Right forelimb (tissue), 1 donor: ENCODE data around the gene LDB2.
"Not testable (repeated sequence)": the region's sequence is repeated elsewhere in the genome, so short reads cannot be mapped to it uniquely, and the experiment has no call there.

ENCODE experiments used
- DNase-seq: peaks from one replicate; pipeline ENCODE4 v3.0.0-alpha.2; 2018

Gene LDB2

DNA sequence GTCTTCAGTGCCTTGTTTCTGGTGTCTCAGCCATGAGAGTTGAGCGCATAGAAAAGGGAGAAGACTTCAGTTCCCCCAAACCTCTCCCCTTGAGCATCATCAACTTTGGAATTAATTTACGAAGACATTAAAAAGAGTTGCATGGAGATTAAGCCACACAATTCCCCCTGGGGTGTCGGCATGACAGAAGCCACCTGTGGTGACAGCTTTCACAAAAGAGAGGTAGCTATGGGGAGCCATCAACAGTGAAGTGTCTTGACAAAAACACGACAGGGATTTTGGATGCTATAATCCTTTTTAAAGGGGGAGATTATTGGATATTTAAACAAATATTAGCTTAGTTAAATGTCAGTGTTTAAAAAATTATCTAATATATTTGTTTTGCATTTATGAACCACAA is 307.6 kb downstream of the LDB2 start:
- no peak for DNase-seq

DNA sequence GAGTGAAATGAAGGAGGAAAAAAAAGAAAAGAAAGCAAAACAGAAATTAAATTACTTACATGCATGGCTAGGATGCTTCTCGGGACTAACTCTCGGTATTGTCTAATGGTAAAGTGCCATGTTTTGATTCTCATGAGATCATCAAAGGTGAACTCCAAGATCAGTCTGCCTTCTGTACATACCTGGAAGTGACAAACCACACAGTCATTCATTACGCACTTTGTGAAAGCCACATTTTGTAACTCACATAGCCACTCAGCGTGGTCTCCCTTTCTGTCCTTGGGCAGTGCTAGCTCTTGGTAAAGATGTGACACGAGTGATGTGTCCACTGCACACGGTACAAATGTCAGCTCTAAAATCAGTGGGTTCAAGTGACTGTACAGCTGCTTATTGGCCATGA is 309.8 kb downstream of the LDB2 start:
- no peak for DNase-seq

DNA sequence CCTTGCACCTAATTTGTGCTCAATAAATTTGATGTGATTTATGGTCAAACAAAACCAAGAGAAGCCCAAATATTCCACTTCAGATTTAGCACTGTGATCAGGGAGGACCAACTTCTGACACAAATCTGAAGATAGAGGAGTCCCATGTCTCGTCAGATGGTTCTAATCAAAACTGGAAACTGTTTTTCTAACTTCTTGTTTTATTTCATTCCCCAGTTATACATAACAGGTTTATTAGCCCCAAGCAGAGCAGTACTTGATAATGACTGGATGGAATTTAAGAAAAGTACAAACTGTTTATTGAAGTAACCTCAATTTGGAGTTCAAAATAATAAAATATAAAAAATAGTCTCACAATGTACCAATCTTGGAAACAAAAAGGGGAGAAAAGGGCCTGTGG is 310.3 kb downstream of the LDB2 start:
- DNase-seq = no peak

DNA sequence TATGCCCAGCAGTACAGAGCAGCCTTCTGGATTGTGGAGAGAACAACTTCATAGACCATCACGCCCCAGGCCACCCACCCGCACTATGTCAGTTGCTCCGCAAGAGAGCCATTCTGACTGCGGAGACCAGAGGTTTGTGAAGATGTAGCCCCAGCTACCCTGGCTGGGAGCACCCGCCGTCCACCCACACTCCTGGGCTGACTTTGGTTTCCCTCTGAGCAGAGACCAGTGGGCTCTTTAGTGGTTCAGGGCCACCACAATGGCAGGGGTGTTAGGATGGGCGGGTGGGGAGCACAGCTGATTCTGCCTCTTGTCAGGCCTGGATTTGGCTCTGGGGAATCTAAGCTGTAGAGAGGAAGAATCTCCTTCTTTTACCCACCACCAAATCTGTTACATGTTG is 313.4 kb downstream of the LDB2 start:
- no peak for DNase-seq

DNA sequence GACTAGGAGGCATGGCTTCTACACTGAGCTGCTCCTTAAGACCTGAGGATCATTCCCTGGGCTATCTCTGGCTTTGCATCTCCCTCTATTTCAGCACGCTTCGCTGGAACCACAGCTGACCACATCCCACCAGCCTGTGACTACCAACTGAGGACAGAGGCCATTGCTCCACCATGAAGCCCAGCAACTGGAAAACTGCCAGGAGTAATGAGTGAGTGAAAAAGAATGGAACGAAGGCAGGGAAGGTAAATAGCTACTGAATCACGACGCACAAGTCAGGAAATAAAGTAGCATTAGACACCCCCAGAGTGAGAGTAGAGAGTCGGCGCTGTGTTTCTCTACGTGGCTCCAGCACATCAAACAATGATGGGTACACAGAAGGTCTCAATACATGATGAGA is 314.7 kb downstream of the LDB2 start:
- DNase-seq = no peak

DNA sequence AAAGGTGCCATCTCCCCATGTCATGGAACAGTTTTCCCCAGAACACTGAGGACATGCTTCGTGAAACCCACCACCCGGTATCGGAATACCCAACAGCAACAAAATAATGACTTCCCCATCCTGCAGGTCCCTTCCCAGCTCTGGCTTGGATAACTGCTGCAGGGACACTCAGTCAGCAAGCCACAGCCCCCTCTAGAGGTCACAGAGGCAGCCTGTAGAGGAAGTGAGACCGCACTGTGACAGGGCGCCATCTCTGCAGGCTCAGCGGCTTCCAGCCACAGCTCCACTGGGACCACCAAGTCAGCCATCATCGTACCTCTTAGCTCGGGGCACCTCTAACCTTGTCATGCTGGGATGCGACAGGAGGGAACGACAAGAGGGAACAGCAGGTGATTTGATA is 315.9 kb downstream of the LDB2 start:
- DNase-seq = no peak

DNA sequence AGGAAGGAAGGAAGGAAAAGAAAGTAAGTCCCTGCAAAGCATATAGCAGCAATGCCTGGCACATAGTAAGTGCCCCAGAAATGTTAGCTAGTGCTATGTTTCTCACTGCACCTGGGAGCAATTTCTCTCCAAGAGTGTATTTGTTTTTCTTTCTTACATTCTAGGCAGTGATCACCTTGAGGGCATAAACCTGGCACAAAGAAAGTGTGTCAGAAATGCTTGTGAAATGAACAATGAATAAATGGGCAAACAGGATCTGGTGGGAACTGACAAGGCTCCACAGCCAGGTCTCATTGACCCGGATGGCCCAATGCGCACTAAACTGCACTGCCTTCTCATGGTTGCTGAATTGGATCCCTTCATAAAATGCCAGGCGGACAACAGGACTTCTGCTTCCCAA is 316.4 kb downstream of the LDB2 start:
- no peak for DNase-seq

DNA sequence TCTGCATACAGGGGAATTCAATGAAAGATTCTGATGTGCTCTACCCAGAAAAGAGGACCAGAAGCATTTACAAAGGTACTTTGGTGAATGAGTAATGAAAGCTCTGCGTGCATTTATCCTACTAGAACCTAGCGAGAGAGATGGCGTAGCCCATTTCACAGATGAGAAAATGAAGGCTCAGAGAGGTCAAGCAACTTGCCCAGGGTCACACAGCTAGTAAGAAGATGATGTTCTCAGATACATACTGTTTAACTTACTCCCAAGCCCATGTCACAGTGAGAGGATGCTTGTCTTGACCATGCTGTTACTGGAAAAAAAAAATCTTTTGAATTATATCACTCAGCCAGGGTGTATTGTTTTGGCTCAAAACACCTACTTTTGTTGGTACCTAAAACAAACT is 317.3 kb downstream of the LDB2 start:
- DNase-seq = no peak

DNA sequence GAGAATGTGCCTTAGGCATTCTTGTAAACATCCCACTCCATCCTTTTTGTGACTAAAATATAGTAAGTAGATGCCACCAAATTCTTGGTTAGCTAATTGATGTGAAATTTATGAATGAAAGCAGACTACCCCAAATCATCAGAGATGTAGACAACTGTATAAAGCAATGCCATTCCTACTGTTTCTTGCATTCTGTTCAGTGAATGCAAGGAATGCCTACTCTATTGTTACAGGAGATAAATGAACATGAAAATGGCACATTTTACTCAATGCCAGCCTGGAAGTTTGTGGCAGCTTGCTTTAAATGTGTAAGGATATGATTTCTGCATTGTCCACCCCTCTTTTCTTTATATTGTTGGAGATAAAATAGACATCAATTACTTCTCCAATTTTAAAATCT is 317.9 kb downstream of the LDB2 start:
- DNase-seq = no peak

DNA sequence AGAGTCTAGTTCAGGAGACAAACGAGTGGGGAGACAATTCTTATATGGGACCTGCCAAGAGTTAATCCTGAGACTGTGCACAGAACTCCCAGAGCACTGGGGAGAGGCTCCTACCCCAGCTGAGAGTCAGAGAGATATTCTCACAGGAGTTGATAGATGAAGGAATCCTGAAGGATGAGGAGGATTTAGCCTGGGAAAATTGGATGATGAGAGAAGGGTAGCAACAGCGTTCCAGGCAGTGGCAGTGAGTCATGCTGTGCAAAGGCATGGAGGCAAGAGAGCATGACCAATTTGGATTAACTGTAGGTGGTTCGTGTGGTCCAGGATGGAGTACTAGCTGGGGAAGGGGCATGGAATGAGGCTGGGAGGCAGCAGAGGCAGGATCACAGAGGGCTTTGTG is 318.6 kb downstream of the LDB2 start:
- DNase-seq = no peak

GRCh38 chr4:16577177-16577576 is 321.3 kb downstream of the LDB2 start:
- no peak for DNase-seq

- DNase-seq = no peak
Observed at GRCh38 chr4:16574981-16575380, 323.5 kb downstream of the LDB2 start.

DNA sequence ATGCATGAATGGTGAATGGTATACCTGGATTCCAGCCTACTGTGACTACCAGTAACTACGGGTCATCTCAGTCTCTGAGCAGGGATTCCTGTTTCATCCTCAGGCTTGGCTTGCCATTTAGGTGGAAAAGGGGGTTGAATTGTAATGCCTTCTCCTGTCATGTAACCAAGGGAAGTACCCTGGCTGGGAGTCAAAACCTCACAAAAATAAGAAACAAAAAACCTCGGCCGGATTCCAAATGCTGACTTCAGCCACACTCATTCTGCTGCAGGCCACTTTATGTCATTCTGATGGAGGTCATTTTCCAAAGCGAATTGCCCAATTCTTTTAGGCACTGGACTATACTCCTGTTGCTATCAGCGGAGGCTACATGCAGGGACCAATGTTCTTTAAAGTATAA is 324.7 kb downstream of the LDB2 start:
- DNase-seq = peak; percentile 59

DNA sequence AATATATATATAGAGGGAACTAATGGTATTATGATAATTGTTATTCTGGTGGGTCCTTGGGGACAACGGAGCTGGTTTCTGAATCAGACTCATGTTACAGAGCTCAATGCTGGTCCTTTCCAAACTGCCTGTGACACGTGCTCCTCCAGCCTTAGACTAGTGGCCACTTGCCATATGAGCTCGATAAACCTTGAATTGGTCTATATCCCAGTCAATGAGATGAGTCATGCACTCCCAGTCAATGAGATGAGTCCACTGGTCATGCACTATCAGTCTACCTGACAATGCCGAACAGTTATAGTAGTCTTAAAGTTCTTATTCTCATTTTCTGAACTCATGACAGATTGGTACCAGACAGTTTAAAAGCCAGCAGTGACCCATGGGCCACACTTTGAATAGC is 325.2 kb downstream of the LDB2 start:
- DNase-seq = no peak

- DNase-seq = no peak
Observed at GRCh38 chr4:16572631-16573030, 325.8 kb downstream of the LDB2 start.

DNA sequence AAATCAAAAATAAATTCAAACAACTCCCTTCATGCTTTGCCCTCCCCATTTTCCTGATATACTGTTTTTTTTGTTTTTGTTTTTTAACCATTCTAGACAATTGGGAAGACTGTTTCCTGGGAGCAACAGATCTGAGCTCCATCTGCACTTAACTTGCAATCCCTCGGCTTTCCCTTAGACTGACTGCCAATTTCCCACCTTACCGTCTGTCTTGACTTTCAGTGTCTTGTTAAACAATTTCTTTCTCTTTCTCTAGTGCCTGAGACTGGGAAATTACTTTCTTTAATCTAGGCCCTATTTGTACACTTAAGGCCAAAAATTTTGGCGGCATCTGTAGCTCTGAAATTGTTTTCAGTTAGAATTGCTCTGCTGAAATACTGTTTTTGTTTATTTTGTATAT is 326.3 kb downstream of the LDB2 start:
- no peak for DNase-seq

DNA sequence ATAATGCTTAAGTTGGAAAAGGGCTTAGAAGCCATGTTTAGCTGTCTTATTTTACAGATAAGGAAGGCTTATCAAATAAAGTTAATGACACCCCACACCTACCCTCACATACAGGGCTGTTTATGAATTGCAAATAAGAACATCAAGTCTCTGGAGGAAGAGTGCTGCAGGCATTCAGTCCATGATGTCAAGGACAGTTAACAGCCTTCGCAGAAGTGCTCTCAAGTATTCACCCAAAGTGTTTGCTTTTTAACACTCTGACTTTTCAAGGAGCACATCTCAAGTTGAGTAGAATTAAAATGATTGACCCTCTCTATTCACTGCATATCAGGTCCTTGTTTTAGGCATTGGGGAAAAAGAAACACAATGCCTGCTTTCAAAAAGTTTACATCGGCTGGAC is 328.7 kb downstream of the LDB2 start:
- no peak for DNase-seq

GRCh38 chr4:16557316-16557715 is 341.1 kb downstream of the LDB2 start:
- DNase-seq = not testable (repeated sequence)

GRCh38 chr4:16555156-16555555 is 343.3 kb downstream of the LDB2 start:
- DNase-seq = no peak

DNA sequence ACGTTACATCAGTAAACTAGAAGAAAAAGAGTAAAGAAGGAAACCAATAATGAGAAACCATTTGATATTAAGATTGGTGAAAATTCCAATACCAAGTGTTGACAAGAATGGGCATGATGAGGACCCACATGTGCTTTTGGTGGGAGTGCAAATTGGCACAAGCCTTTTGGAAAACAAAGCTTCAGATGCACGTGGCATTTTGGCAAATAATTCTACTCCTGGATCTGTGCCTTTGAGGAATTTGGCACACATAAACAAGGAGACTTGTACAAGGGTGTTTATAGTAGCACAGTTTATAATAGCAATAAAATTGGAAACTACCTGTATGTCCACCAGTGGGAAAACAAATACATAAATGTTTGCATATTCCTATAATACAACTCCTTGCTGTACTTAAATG is 347.9 kb downstream of the LDB2 start:
- no peak for DNase-seq

- no peak for DNase-seq
Observed at GRCh38 chr4:16545656-16546055, 352.8 kb downstream of the LDB2 start.

- no peak for DNase-seq
Observed at GRCh38 chr4:16544869-16545268, 353.6 kb downstream of the LDB2 start.

DNA sequence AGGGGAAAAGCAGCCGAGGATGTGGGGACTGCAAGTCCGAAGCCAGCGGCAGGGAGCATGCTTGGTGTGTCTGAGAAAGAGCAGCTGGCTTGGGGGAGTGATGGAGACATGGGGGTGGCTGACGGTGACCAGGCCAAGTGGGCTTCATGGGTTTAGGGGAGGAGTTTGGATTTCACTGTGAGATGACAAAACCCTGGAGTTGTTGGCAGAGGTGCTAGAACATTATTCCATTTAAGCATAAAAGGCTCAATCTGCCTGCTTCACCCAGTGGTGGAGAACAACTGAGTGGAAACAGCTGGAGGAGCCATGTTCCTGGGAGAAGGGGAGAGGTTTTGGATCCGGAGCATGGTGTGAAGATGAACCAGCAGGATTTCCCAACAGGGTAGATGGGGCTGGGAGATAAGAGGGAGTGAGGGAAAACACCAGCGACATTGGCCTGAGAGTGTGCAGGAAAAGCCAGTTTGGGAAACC is 354.2 kb downstream of the LDB2 start:
- DNase-seq = no peak

GRCh38 chr4:16537926-16538325 is 360.5 kb downstream of the LDB2 start:
- DNase-seq = no peak

GRCh38 chr4:16532240-16532970 is 366.0 kb downstream of the LDB2 start:
- no peak for DNase-seq
